ENCODE data around the gene RABEP2.

DNA sequence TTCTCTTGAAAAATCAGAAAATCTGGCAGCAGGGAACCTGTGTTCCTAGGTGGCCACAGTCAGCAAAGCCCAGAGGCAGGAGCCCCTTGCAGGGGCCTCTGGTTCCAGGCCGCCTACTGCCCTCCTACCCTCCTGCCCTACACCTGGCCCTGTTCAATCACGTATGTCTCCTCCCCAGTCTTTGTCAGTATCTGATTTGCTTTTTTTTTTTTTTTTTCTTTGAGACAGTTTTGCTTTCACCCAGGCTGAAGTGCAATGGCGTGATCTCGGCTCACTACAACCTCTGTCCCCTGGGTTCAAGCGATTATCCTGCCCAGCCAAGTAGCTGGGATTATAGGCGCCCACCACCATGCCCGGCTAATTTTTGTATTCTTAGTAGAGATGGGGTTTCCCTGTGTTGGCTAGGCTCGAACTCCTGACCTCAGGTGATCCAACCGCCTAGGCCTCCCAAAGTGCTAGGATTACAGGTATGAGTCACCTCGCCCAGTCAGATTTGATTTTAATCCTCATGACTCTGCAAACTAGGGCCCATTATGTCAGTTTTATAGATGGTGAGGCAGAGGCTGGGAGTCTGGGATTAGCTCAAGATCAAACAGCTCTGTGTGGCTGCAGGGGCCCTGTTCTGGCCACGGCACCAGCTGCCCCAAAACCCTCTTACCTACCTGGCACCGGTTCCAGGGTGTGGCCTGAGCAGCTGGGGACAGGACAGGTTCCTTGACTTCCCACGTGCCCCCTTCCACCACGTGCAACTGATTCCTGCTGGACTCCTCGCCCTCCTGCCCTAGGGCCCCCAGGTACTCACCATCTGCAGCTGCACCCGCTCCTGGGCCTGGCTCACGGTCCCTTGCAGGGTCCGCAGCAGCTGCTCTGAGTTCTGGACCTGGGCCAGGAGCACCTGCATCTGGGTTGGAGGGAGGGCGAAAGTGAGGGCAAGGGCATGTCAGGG is 14.7 kb downstream of the RABEP2 start:
- TF ChIP-seq, protein P1, sequence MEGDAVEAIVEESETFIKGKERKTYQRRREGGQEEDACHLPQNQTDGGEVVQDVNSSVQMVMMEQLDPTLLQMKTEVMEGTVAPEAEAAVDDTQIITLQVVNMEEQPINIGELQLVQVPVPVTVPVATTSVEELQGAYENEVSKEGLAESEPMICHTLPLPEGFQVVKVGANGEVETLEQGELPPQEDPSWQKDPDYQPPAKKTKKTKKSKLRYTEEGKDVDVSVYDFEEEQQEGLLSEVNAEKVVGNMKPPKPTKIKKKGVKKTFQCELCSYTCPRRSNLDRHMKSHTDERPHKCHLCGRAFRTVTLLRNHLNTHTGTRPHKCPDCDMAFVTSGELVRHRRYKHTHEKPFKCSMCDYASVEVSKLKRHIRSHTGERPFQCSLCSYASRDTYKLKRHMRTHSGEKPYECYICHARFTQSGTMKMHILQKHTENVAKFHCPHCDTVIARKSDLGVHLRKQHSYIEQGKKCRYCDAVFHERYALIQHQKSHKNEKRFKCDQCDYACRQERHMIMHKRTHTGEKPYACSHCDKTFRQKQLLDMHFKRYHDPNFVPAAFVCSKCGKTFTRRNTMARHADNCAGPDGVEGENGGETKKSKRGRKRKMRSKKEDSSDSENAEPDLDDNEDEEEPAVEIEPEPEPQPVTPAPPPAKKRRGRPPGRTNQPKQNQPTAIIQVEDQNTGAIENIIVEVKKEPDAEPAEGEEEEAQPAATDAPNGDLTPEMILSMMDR (conservative IDR thresholded peaks at IDR 0.05), result no peak
- no peak for TF ChIP-seq EZH2 (IDR thresholded peaks at IDR 0.05; ENCODE audit: low read depth)

Data from PC-9 (cell line).